Measurements from ENCODE around the gene IFNL2. TPM values are rescaled to one million over a fixed set of nuclear protein-coding genes. Genes with fewer than 3 reads are reported as not detected.

IFNL2 gene
- total RNA-seq, 1 experiment from 2014 or later: not detected

DNA sequence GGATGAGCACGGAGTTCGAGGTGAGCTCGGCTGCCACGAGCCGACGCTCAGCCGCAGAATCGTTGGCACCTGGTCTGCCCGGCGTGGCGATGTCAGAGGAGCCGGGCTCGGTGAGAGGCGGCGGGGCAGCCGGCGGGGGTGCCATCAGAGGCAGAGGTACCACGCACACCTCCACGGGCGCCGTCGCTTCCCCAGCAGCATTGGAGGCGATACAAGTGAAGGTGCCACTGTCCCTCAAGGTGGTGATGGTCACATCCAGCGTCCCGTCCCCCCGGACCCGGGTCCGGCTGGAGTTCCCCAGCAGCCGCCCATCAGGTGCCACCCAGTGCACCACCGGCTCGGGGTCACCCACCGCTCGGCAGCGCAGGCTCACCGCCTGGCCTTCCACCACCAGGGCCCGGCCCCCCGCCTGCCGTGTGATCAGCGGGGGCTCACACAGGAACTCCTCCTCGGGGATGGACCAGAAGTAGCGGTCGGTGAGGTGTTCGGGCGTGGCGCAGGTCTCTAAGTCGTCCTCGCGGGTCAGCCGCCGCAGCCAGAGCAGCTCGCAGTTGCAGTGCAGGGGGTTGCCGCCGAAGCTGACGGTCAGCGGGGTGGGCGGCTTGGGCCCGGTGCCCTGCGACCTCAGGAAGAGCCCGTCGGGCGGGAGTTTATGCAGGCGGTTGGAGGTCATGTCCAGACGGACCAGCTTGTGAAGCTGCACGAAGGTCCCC, 46.0 kb downstream of the IFNL2 start:
- H3K27ac ChIP-seq (ENCODE audit: low read length): no peak overlapping the region
- TF ChIP-seq EZH2 (IDR thresholded peaks at IDR 0.05; ENCODE audit: low read length, unreplicated experiment): no peak
- no peak for TF ChIP-seq EZH2phosphoT487 (IDR thresholded peaks at IDR 0.05; ENCODE audit: borderline replicate concordance, low read length)
- TF ChIP-seq, protein P1, sequence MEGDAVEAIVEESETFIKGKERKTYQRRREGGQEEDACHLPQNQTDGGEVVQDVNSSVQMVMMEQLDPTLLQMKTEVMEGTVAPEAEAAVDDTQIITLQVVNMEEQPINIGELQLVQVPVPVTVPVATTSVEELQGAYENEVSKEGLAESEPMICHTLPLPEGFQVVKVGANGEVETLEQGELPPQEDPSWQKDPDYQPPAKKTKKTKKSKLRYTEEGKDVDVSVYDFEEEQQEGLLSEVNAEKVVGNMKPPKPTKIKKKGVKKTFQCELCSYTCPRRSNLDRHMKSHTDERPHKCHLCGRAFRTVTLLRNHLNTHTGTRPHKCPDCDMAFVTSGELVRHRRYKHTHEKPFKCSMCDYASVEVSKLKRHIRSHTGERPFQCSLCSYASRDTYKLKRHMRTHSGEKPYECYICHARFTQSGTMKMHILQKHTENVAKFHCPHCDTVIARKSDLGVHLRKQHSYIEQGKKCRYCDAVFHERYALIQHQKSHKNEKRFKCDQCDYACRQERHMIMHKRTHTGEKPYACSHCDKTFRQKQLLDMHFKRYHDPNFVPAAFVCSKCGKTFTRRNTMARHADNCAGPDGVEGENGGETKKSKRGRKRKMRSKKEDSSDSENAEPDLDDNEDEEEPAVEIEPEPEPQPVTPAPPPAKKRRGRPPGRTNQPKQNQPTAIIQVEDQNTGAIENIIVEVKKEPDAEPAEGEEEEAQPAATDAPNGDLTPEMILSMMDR (conservative IDR thresholded peaks at IDR 0.05; ENCODE audit: low read depth, low read length): no peak
- no peak overlapping the region for H3K4me3 ChIP-seq (ENCODE audit: low read length)
- BruUV-seq (replicated peaks): no TSS peak
- no peak overlapping the region for H3K9ac ChIP-seq (ENCODE audit: low read length)
- H3F3A ChIP-seq (ENCODE audit: low read length, unreplicated experiment): no peaks in the 10 kb centered on the region
- H3K36me3 ChIP-seq (ENCODE audit: low read depth, low read length): no peaks in the 10 kb centered on the region
- no peaks in the 10 kb centered on the region for H3K4me1 ChIP-seq (ENCODE audit: insufficient read depth, low read length)
- CTCF ChIA-PET: no interaction called here
- H3K9me2 ChIP-seq (replicated peaks; ENCODE audit: low read length): no peaks in the 10 kb centered on the region
- no peaks in the 10 kb centered on the region for H4K20me1 ChIP-seq (ENCODE audit: low read length)
- DNase-seq (no peak), ATAC-seq (no peak)
- POLR2A ChIA-PET (ENCODE audit: unreplicated experiment): no interaction called here
- peaks cover 6% of the 10 kb centered on the region; the same call in 1 of the 2 replicates for H3K79me2 ChIP-seq (ENCODE audit: low read length)
- H3K9me3 ChIP-seq (ENCODE audit: low read length): no peaks in the 10 kb centered on the region
- no peak overlapping the region for H3K4me2 ChIP-seq (ENCODE audit: low read length)
- H3K27me3 ChIP-seq (ENCODE audit: low read length): no peaks in the 10 kb centered on the region
- intact Hi-C loops (cut with micrococcal nuclease): no loop called here
- no peak overlapping the region for H2AFZ ChIP-seq (ENCODE audit: low read length)

DNA sequence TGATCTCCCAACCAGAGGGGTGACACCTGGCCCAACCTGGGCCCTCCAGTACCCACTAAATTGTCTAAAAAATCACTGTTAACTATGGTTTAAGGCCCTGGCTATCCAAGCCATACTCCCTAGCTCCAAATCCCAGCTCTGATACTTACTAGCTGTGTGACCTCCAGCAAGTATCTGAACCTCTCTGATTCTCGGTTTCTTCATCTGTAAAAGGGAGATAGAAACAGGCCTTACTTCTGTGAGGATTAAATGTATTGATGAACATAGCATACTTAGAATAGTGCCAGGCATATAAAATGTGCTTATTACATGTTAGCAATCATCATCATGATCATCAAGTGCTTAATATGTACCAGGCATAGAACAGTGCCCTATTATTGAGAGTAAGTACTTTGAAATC, 47.7 kb downstream of the IFNL2 start:
- no peak for TF ChIP-seq EZH2 (IDR thresholded peaks at IDR 0.05; ENCODE audit: low read length, unreplicated experiment)
- no peak for TF ChIP-seq EZH2phosphoT487 (IDR thresholded peaks at IDR 0.05; ENCODE audit: borderline replicate concordance, low read length)
- TF ChIP-seq, protein P1 (conservative IDR thresholded peaks at IDR 0.05; ENCODE audit: low read depth, low read length): no peak
- Histone ChIP-seq H3F3A (ENCODE audit: low read length, unreplicated experiment) (no peaks in the 10 kb centered on the region), H3K9ac (ENCODE audit: low read length) (no peak overlapping the region), H3K4me3 (ENCODE audit: low read length) (no peak overlapping the region), H3K79me2 (ENCODE audit: low read length) (peaks cover 12% of the 10 kb centered on the region; the same call in 1 of the 2 replicates), H3K27me3 (ENCODE audit: low read length) (no peaks in the 10 kb centered on the region), H3K27ac (ENCODE audit: low read length) (no peak overlapping the region), H3K9me2 (replicated peaks; ENCODE audit: low read length) (no peaks in the 10 kb centered on the region), H3K36me3 (ENCODE audit: low read depth, low read length) (no peaks in the 10 kb centered on the region), H2AFZ (ENCODE audit: low read length) (no peak overlapping the region), H3K4me1 (ENCODE audit: insufficient read depth, low read length) (0 out of 2 replicates have a peak, but pooled peaks cover 4% of the 10 kb centered on the region), H3K9me3 (ENCODE audit: low read length) (no peaks in the 10 kb centered on the region), H4K20me1 (ENCODE audit: low read length) (no peaks in the 10 kb centered on the region), H3K4me2 (ENCODE audit: low read length) (no peak overlapping the region)
- ChIA-PET CTCF (no interaction called here), POLR2A (ENCODE audit: unreplicated experiment) (no interaction called here)
- DNase-seq: no peak
- ATAC-seq: no peak
- intact Hi-C loops (cut with micrococcal nuclease): no loop called here
- no TSS peak for BruUV-seq (replicated peaks)

DNA sequence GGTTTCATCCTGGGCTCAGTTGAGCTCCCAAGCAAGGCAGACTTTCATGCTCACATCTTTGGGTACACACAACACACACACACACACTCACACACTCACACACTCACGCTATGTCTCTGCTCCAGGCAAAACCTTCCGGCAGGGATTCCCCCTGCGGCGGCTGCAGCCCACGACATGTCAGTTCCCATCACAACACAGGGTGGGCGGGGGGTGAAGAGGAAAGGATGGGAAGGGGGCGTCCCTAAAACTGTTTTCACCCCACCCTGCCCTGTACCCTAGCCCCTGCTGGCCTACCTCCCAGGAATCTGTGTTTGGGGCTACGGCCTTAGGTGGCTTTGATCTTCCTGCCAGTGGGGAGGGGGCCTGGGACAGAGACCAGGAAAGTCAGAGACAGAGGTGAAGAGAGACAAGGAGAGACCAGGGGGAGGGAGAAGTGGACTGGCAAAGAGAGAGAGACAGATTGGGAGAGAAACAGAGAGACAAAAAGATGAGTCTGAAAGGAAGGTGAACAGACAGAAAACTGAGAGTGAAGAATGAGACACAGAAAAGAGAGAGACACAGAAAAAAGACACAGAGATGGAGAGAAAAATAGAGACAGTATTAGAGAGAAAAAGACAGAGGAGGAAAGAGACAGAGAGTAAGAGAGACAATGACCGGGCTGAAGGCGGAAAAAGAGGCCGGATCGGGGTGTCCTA, 48.6 kb downstream of the IFNL2 start:
- H3K9me2 ChIP-seq (replicated peaks; ENCODE audit: low read length): no peaks in the 10 kb centered on the region
- TF ChIP-seq EZH2 (IDR thresholded peaks at IDR 0.05; ENCODE audit: low read length, unreplicated experiment): no peak
- TF ChIP-seq, protein P1 (conservative IDR thresholded peaks at IDR 0.05; ENCODE audit: low read depth, low read length): no peak
- no peaks in the 10 kb centered on the region for H3K36me3 ChIP-seq (ENCODE audit: low read depth, low read length)
- H4K20me1 ChIP-seq (ENCODE audit: low read length): no peaks in the 10 kb centered on the region
- H3K4me1 ChIP-seq (ENCODE audit: insufficient read depth, low read length): 0 out of 2 replicates have a peak, but pooled peaks cover 4% of the 10 kb centered on the region
- intact Hi-C loops (cut with micrococcal nuclease): no loop called here
- H3K9me3 ChIP-seq (ENCODE audit: low read length): no peaks in the 10 kb centered on the region
- no TSS peak for BruUV-seq (replicated peaks)
- H3K27ac ChIP-seq (ENCODE audit: low read length): no peak overlapping the region
- H3K4me3 ChIP-seq (ENCODE audit: low read length): no peak overlapping the region
- CTCF ChIA-PET: no interaction called here
- no peak for ATAC-seq
- POLR2A ChIA-PET (ENCODE audit: unreplicated experiment): no interaction called here
- no peaks in the 10 kb centered on the region for H3F3A ChIP-seq (ENCODE audit: low read length, unreplicated experiment)
- H3K9ac ChIP-seq (ENCODE audit: low read length): no peak overlapping the region
- peaks cover 12% of the 10 kb centered on the region; the same call in 1 of the 2 replicates for H3K79me2 ChIP-seq (ENCODE audit: low read length)
- DNase-seq: no peak
- H3K27me3 ChIP-seq (ENCODE audit: low read length): no peaks in the 10 kb centered on the region
- H2AFZ ChIP-seq (ENCODE audit: low read length): no peak overlapping the region
- H3K4me2 ChIP-seq (ENCODE audit: low read length): no peak overlapping the region
